HepG2 (cell line): ENCODE data around the gene ARHGEF10L. TPM values are rescaled to one million over a fixed set of nuclear protein-coding genes. Genes with fewer than 3 reads are reported as not detected.

ENCODE experiments used
- ARNT2 ChIP-seq: sonication (generic); formaldehyde crosslinking; IDR thresholded peaks from 2 replicates; pipeline ENCODE4 v1.8.0; 2022; ENCODE audit warnings: mild to moderate bottlenecking, low read depth, missing genetic modification reagents, moderate library complexity
- CC2D1A ChIP-seq: sonication (generic); formaldehyde crosslinking; IDR thresholded peaks from 2 replicates; pipeline ENCODE4 v1.8.1; 2023; ENCODE audit warnings: mild to moderate bottlenecking, missing genetic modification reagents
- CEBPB ChIP-seq: IDR thresholded peaks from 2 replicates; pipeline ENCODE4 v1.6.1; 2011; ENCODE audit warnings: low read depth, low read length, improper control_type of control experiment, borderline replicate concordance
- DNMT1 ChIP-seq: sonication (generic); formaldehyde crosslinking; IDR thresholded peaks from 2 replicates; pipeline ENCODE4 v1.5.1; 2020; ENCODE audit warnings: mild to moderate bottlenecking, missing genetic modification reagents
- GATAD2A ChIP-seq: IDR thresholded peaks from 2 replicates; pipeline ENCODE4 v1.6.1; 2016
- HMGA1 ChIP-seq: sonication (generic); formaldehyde crosslinking; conservative IDR thresholded peaks from 2 replicates; pipeline ENCODE4 v1.4.0; 2020; ENCODE audit warnings: missing genetic modification reagents
- MEF2D ChIP-seq: sonication (generic); formaldehyde crosslinking; IDR thresholded peaks from 2 replicates; pipeline ENCODE4 v1.5.1; 2020; ENCODE audit warnings: mild to moderate bottlenecking, missing genetic modification reagents
- NONO ChIP-seq, 2 experiments: fragments of 450-650 bp in 1 of 2; sonication (generic) in 1 of 2; formaldehyde crosslinking in 1 of 2; IDR thresholded peaks in 1 of 2; conservative IDR thresholded peaks in 1 of 2; 2 replicates each; pipeline versions ENCODE4 v1.6.1 to v1.8.0; 2017 to 2022; ENCODE audit warnings: mild to moderate bottlenecking in 1 of 2, missing genetic modification reagents in 1 of 2, moderate library complexity in 1 of 2
- PRDM4 ChIP-seq: sonication (generic); formaldehyde crosslinking; IDR thresholded peaks from 2 replicates; pipeline ENCODE4 v1.9.0; 2021; ENCODE audit warnings: missing genetic modification reagents, borderline replicate concordance
- TAF1 ChIP-seq: sonication (generic); formaldehyde crosslinking; IDR thresholded peaks from 2 replicates; pipeline ENCODE4 v1.4.0; 2020; ENCODE audit warnings: missing genetic modification reagents
- TARDBP ChIP-seq: sonication (generic); formaldehyde crosslinking; IDR thresholded peaks from 2 replicates; pipeline ENCODE4 v1.8.0; 2022; ENCODE audit warnings: mild to moderate bottlenecking, missing genetic modification reagents
- TBX3 ChIP-seq: fragments of 450-650 bp; IDR thresholded peaks from 2 replicates; pipeline ENCODE4 v1.6.1; 2017; ENCODE audit warnings: antibody characterized with exemption, mild to moderate bottlenecking, inconsistent platforms, borderline replicate concordance
- ZBTB1 ChIP-seq: sonication (generic); formaldehyde crosslinking; IDR thresholded peaks from 2 replicates; pipeline ENCODE4 v1.4.0; 2020; ENCODE audit warnings: missing genetic modification reagents, borderline replicate concordance
- ZNF253 ChIP-seq: sonication (generic); formaldehyde crosslinking; IDR thresholded peaks from 2 replicates; pipeline ENCODE4 v1.8.0; 2022; ENCODE audit warnings: mild to moderate bottlenecking, missing genetic modification reagents, borderline replicate concordance
- ZNF333 ChIP-seq: sonication (generic); formaldehyde crosslinking; IDR thresholded peaks from 2 replicates; pipeline ENCODE4 v1.4.0; 2020; ENCODE audit warnings: mild to moderate bottlenecking, missing genetic modification reagents, borderline replicate concordance
- ZNF609 ChIP-seq: sonication (generic); formaldehyde crosslinking; IDR thresholded peaks from 2 replicates; pipeline ENCODE4 v1.4.0; 2020; ENCODE audit warnings: mild to moderate bottlenecking, missing genetic modification reagents, borderline replicate concordance
- polyA plus RNA-seq, 8 experiments: library from polyadenylated mRNA; depleted of rRNA in 3 of 8; stranded (reverse) in 7 of 8; unstranded in 1 of 8; fragments of >200 nt; fragmentation: Illumina TruSeq in 4 of 8; extraction: Trizol in 4 of 8; gene quantifications; 2 replicates each; pipeline versions ENCODE4 v1.2.1 to v1.2.3, GENCODE V29; 2011 to 2016; ENCODE audit warnings: low read depth in 4 of 8, missing spikeins in 1 of 8, mixed read lengths in 1 of 8; ENCODE audit not compliant: insufficient read depth in 1 of 8
- total RNA-seq, 5 experiments: library from RNA; depleted of rRNA; stranded (reverse); fragments of >200 nt; fragmentation: Illumina TruSeq; extraction: Trizol; gene quantifications; 2 replicates each; pipeline ENCODE4 v1.2.3, GENCODE V29; 2016; ENCODE audit warnings: low read depth in 1 of 5
- TF ChIP-seq, protein P1 (sequence below): sonication (generic); formaldehyde crosslinking; IDR thresholded peaks from 2 replicates; pipeline ENCODE4 v1.8.0; 2022; ENCODE audit warnings: missing genetic modification reagents, mild to moderate bottlenecking, moderate library complexity, borderline replicate concordance
- TF ChIP-seq, protein P2 (sequence below): sonication (generic); formaldehyde crosslinking; IDR thresholded peaks from 2 replicates; pipeline ENCODE4 v1.5.1; 2020; ENCODE audit warnings: mild to moderate bottlenecking, missing genetic modification reagents, moderate library complexity

ARHGEF10L gene
- total and polyA plus RNA-seq, 2 of the 13 experiments (the other 11 are each of a cell fraction or from before 2014, with no cell fraction given), result 46.5 to 78.3 TPM

- TF ChIP-seq ZNF609 (peak; percentile 55), ZNF333 (CRISPR knock-in tag) (no peak), TAF1 (peak; percentile 41; the same call in 1 of the 2 replicates), DNMT1 (CRISPR knock-in tag) (no peak), CC2D1A (CRISPR knock-in tag) (no peak), TARDBP (no peak), MEF2D (CRISPR knock-in tag) (peak; percentile 13; the same call in 1 of the 2 replicates), NONO (IDR thresholded peaks at IDR 0.05) (no peak), NONO (CRISPR knock-in tag; conservative IDR thresholded peaks at IDR 0.05) (peak; percentile 71), ZBTB1 (no peak), ZNF253 (CRISPR knock-in tag) (no peak), HMGA1 (CRISPR knock-in tag) (no peak), ARNT2 (0 out of 2 replicates have a peak, but pooled peaks have one; percentile 33), PRDM4 (CRISPR knock-in tag) (no peak), TBX3 (peak; percentile 37; the same call in 1 of the 2 replicates), CEBPB (peak; percentile 92), GATAD2A (peak; percentile 94)
- TF ChIP-seq, protein P1, sequence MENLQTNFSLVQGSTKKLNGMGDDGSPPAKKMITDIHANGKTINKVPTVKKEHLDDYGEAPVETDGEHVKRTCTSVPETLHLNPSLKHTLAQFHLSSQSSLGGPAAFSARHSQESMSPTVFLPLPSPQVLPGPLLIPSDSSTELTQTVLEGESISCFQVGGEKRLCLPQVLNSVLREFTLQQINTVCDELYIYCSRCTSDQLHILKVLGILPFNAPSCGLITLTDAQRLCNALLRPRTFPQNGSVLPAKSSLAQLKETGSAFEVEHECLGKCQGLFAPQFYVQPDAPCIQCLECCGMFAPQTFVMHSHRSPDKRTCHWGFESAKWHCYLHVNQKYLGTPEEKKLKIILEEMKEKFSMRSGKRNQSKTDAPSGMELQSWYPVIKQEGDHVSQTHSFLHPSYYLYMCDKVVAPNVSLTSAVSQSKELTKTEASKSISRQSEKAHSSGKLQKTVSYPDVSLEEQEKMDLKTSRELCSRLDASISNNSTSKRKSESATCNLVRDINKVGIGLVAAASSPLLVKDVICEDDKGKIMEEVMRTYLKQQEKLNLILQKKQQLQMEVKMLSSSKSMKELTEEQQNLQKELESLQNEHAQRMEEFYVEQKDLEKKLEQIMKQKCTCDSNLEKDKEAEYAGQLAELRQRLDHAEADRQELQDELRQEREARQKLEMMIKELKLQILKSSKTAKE, result peak; percentile 49; the same call in 1 of the 2 replicates
- TF ChIP-seq, protein P2, sequence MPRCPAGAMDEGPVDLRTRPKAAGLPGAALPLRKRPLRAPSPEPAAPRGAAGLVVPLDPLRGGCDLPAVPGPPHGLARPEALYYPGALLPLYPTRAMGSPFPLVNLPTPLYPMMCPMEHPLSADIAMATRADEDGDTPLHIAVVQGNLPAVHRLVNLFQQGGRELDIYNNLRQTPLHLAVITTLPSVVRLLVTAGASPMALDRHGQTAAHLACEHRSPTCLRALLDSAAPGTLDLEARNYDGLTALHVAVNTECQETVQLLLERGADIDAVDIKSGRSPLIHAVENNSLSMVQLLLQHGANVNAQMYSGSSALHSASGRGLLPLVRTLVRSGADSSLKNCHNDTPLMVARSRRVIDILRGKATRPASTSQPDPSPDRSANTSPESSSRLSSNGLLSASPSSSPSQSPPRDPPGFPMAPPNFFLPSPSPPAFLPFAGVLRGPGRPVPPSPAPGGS (CRISPR knock-in tag), result no peak
Observed at GRCh38 chr1:17581389-17582123, 42.1 kb downstream of the ARHGEF10L start (continued).
